ENCODE measurements around the gene HBA2.

DNA sequence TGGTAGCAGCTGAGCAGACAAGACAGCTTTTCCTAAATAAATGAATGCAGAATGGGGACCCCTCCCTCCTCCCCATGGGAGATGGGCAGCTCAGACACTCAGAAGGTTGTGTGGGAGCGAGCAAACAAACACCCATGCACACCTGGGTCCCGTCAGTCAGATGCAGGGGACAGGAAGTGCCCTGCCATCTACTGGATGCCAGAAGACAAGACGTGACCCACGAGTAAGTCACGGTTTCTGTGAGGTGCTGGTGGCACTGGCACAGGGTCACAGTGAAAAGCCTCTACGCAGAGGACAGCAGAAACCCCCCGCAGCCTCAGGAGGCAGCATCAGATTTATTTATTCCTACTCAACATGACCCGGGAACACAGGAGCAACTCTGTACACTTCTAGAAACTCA, 16.0 kb downstream of the HBA2 start:
- TF ChIP-seq, protein P1, sequence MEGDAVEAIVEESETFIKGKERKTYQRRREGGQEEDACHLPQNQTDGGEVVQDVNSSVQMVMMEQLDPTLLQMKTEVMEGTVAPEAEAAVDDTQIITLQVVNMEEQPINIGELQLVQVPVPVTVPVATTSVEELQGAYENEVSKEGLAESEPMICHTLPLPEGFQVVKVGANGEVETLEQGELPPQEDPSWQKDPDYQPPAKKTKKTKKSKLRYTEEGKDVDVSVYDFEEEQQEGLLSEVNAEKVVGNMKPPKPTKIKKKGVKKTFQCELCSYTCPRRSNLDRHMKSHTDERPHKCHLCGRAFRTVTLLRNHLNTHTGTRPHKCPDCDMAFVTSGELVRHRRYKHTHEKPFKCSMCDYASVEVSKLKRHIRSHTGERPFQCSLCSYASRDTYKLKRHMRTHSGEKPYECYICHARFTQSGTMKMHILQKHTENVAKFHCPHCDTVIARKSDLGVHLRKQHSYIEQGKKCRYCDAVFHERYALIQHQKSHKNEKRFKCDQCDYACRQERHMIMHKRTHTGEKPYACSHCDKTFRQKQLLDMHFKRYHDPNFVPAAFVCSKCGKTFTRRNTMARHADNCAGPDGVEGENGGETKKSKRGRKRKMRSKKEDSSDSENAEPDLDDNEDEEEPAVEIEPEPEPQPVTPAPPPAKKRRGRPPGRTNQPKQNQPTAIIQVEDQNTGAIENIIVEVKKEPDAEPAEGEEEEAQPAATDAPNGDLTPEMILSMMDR (IDR thresholded peaks at IDR 0.05) = no peak
- no peak for TF ChIP-seq POLR2A (IDR thresholded peaks at IDR 0.05)
